AG04449 (cell line): ENCODE results near the gene RIMS4.

Experiments used
- CTCF ChIA-PET: fragments of 350-600 bp; formaldehyde crosslinking; extraction: SDS; loops from one replicate; lab custom pipeline; 2021; ENCODE audit warnings: antibody characterized with exemption; lab: Yijun Ruan, JAX
- POLR2A ChIA-PET: fragments of 400-600, 350-600 bp; formaldehyde crosslinking; extraction: SDS; loops from one replicate; lab custom pipeline; 2020; ENCODE audit warnings: antibody characterized with exemption, inconsistent platforms; lab: Yijun Ruan, JAX
- DNase-seq: peaks from one replicate; pipeline ENCODE4 v3.0.0-alpha.2; 2010; ENCODE audit warnings: low read depth, low spot score
- H3K4me3 ChIP-seq: 2 replicates; pipeline ENCODE4 v1.5.1; 2011; ENCODE audit warnings: low read depth, mild to moderate bottlenecking, control low read depth, low read length
- TF ChIP-seq, protein P1 (sequence below): IDR thresholded peaks from one replicate; pipeline ENCODE4 v1.5.1; 2011; ENCODE audit warnings: mild to moderate bottlenecking, moderate library complexity, low read length, control low read depth, inconsistent platforms; ENCODE audit not compliant: insufficient read depth; ENCODE audit errors: missing control alignments

RIMS4 gene

DNA sequence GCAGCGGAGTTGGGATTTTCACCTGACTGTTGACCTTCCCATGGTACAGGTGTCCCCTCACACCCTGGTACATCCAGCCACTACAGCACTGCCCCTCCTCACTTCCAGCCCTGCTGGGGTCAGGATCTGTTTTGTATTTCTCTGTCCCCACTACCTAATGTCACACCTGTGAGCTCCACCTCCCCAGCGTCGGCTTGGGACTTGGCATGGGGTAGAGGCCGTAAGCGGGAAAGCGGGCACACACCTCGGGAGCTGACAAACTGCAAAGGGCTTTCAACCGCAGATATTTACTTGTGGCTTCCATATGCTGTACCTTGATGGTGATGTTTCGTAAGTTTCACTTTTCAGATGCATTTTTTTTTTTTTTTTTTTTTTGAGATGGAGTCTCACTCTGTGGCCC lies 100.5 kb downstream of the RIMS4 start:
- ChIA-PET CTCF (interaction anchor here (1.1 to 3.6 kb wide), 2 partner anchors 9 to 27 kb away, joined by 4 to 18 read pairs; no protein-coding TSS in a partner anchor), POLR2A (no interaction called here)
- TF ChIP-seq, protein P1, sequence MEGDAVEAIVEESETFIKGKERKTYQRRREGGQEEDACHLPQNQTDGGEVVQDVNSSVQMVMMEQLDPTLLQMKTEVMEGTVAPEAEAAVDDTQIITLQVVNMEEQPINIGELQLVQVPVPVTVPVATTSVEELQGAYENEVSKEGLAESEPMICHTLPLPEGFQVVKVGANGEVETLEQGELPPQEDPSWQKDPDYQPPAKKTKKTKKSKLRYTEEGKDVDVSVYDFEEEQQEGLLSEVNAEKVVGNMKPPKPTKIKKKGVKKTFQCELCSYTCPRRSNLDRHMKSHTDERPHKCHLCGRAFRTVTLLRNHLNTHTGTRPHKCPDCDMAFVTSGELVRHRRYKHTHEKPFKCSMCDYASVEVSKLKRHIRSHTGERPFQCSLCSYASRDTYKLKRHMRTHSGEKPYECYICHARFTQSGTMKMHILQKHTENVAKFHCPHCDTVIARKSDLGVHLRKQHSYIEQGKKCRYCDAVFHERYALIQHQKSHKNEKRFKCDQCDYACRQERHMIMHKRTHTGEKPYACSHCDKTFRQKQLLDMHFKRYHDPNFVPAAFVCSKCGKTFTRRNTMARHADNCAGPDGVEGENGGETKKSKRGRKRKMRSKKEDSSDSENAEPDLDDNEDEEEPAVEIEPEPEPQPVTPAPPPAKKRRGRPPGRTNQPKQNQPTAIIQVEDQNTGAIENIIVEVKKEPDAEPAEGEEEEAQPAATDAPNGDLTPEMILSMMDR: no peak
- H3K4me3 ChIP-seq: no peak overlapping the region
- no peak for DNase-seq

DNA sequence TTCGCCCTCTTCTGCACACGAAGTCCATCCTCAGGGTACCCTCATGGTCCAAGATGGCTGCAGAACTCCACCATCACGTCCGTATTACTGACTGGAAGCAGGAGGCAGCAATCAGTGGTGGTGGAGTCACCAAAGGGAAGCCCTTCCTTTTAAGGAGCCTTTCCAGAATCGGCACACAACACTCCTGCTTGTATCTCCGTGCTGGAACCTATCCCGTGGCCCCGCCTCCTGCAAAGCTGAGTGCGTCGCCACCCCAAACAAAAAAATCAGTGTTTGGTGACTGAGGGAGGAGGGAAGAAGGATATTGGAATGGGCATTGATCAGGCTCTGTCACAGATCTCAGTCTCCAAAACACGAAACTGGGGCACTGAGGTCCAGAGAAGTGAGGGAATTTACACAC lies 101.0 kb downstream of the RIMS4 start:
- TF ChIP-seq, protein P1: no peak
- no peak for DNase-seq
- POLR2A ChIA-PET: no interaction called here
- CTCF ChIA-PET: interaction anchor here (1.1 to 3.6 kb wide), 5 partner anchors 8 to 26 kb away, joined by 3 to 18 read pairs (median 4); no protein-coding TSS in a partner anchor
- no peak overlapping the region for H3K4me3 ChIP-seq

DNA sequence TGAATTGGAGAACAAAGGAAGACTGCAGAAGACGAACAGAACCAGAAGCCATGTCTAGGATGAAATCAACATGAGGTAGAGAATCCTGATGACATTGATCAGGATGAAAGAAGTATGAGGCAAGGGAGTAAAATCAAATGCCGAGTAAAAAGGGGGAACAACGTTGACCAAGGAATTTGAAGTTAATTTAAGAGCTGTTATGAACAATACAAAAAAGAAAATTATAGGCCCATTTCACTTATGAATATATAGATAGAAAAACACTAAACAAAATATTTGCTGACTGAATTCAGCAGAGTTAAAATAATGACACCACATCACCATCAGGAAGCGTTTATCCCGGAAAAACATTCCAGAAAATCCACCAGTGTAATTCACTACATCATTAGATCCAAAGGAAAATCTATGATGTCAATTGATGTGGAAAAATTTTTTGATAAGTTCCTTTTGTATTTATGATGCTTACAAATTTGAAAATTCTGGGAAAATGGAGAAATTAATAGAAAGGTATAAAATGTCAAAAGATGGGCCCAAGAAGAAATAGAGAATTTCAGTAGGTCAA lies 103.2 kb downstream of the RIMS4 start:
- H3K4me3 ChIP-seq: no peak overlapping the region
- POLR2A ChIA-PET: interaction anchor here (1.2 to 1.8 kb wide), 2 partner anchors 12 to 14 kb away, joined by 3 to 8 read pairs; no protein-coding TSS in a partner anchor
- no peak for DNase-seq
- TF ChIP-seq, protein P1: no peak
- CTCF ChIA-PET: interaction anchor here (0.8 to 3.3 kb wide), 6 partner anchors 9 to 26 kb away, joined by 3 to 11 read pairs (median 6); no protein-coding TSS in a partner anchor

DNA sequence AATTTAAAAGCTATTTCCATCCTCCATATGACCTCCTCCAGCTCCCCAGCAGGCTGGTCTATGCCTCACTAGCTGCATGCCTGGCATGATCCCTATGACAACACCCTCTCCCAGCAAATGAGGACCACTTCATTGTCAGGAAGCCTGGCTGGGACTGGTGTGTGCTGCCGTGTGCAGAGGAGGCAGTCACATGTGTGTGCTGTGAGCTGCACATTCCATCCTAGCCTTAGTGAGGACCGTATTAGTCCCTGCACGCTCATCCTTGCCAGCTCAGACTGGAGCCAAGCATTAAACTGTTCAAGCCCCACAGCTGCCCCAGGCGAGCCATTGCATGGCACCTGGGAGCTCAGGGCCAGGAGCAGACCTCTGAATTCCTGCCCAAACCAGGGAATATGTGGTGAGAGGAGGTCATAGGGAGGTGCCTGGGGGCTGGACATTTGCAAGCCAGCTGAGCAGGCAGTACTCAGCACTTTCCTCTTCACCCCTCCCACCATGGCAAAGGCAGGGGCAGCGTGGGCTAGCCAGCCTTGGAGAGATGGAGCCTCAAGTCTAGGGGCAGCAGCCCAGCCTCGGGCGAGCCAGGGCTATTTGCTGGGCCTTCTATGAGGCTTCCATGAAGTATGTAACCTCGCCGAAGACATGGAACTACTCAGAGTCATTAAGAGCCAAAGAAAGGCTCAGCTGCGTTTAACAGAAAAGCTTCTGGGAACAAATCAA lies 103.9 kb downstream of the RIMS4 start:
- ChIA-PET POLR2A (interaction anchor here (1.2 to 2.0 kb wide), 3 partner anchors 11 to 24 kb away, joined by 3 to 8 read pairs (median 6); no protein-coding TSS in a partner anchor), CTCF (interaction anchor here (0.8 to 3.3 kb wide), 7 partner anchors 10 to 160 kb away, joined by 3 to 11 read pairs (median 4); no protein-coding TSS in a partner anchor)
- TF ChIP-seq, protein P1: no peak
- no peak overlapping the region for H3K4me3 ChIP-seq
- no peak for DNase-seq

DNA sequence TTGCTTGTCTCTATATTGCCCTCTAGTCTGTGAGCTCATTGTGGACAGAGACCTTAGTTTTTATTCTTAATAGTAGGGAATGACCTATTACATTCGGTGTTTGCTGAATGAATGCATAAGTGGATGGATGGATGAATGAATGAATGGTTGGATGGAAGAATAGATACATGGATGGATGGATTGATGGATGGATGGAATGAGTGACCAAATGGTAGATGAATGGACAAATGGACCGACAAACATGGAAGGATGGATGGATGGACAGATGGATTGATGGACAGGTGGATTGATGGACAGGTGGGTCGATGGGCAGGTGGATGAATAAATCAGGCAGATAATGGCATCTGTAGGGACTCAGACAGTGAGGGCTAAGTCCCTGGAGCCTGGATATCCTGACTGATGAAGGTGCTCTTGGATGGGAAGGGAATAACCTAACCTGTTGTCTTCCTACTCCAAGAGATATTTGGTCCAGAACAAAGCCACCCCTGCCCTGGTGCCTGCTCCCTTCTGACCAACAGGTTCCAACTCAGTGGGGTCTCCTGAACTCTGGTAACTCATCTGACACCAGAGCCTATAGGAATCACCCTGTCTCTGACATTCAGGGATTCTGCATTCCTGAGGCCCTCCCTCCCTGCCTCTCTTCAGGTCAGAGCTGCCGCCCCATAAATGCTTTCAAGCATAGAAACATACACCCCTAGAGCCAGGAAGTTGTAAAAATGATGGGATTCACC lies 104.8 kb downstream of the RIMS4 start:
- ChIA-PET POLR2A (interaction anchor here (1.8 to 2.0 kb wide), 3 partner anchors 13 to 25 kb away, joined by 6 to 8 read pairs (median 6); no protein-coding TSS in a partner anchor), CTCF (interaction anchor here (1.1 to 4.4 kb wide), 6 partner anchors 9 to 161 kb away, joined by 3 to 27 read pairs (median 8); no protein-coding TSS in a partner anchor)
- no peak for DNase-seq
- no peak overlapping the region for H3K4me3 ChIP-seq
- TF ChIP-seq, protein P1: no peak
